GM13977 (cell line): ENCODE data around the gene CRYL1.

Experiments used
- DNase-seq: peaks from one replicate; pipeline ENCODE4 v3.0.0; 2012; ENCODE audit warnings: low spot score
- CTCF ChIP-seq: IDR thresholded peaks from 2 replicates; pipeline ENCODE4 v1.5.1; 2012; ENCODE audit warnings: mild to moderate bottlenecking, control low read depth; ENCODE audit not compliant: insufficient read depth; ENCODE audit errors: extremely low read depth, missing control alignments
- in situ Hi-C: fragments of 300-500 bp; cut with MboI; formaldehyde crosslinking; loops from one replicate; pipeline ENCODE4 v1.12.0; 2022; ENCODE audit warnings: low sequenced_read_pairs, low pct_unique_long_range_greater_than_20kb, mixed read lengths, inconsistent platforms; ENCODE audit not compliant: unreplicated experiment

The CRYL1 gene

GRCh38 chr13:20415694-20416107, 110.0 kb downstream of the CRYL1 start:
- in situ Hi-C loops, result no loop called here
- TF ChIP-seq CTCF, result no peak
- DNase-seq, result no peak

- no peak for TF ChIP-seq CTCF
- no peak for DNase-seq
- in situ Hi-C loops, result no loop called here
These were observed 110.4 kb downstream of the CRYL1 start for GRCh38 chr13:20415306-20415679.

GRCh38 chr13:20414546-20415305, 110.9 kb downstream of the CRYL1 start:
- in situ Hi-C loops, result no loop called here
- no peak for TF ChIP-seq CTCF
- DNase-seq, result no peak

- in situ Hi-C loops, result no loop called here
- no peak for DNase-seq
- no peak for TF ChIP-seq CTCF
These were observed 112.8 kb downstream of the CRYL1 start for GRCh38 chr13:20412691-20413355.

GRCh38 chr13:20411638-20412342, 113.9 kb downstream of the CRYL1 start:
- no peak for TF ChIP-seq CTCF
- peak; percentile 79 for DNase-seq
- in situ Hi-C loops, result no loop called here

- no peak for TF ChIP-seq CTCF
- in situ Hi-C loops, result no loop called here
- no peak for DNase-seq
These were observed 114.9 kb downstream of the CRYL1 start for GRCh38 chr13:20410726-20411125.
